Cardiac septum (tissue), 1 donor: ENCODE measurements around the gene COL4A5. TPM values are rescaled to one million over a fixed set of nuclear protein-coding genes. Genes with fewer than 3 reads are reported as not detected.

Source experiments
- DNase-seq: peaks from one replicate; pipeline ENCODE4 v3.0.0-alpha.2; 2020; ENCODE audit warnings: low spot score
- intact Hi-C: fragments of 100-400 bp; cut with DNase I; formaldehyde crosslinking; loops from one replicate; pipeline ENCODE4 v1.14.0; 2022
- total RNA-seq: library from RNA; stranded (reverse); fragmentation: NEBNext Ultra II Directional; extraction: Animal tissue kit (Norgen Biotek cat#: 25700); gene quantifications from one replicate; pipeline ENCODE4 v1.2.1, GENCODE V29; 2021
- donor health status: DM: no; HTN: no; CAD: no.

COL4A5 gene
- total RNA-seq, 1 donor from 2014 or later = 14.0 TPM

- no peak for DNase-seq
- intact Hi-C loops = no loop called here
Measured at GRCh38 chrX:108735091-108735678, 295.5 kb downstream of the COL4A5 start.

- DNase-seq = no peak
- intact Hi-C loops = no loop called here
Measured at GRCh38 chrX:108735679-108736508, 296.3 kb downstream of the COL4A5 start.

- DNase-seq = no peak
- intact Hi-C loops = no loop called here
Measured at GRCh38 chrX:108736509-108737479, 297.2 kb downstream of the COL4A5 start, which contains the start of gene IRS4. TSS of gene IRS4 (minus strand) at chrX:108736563.

GRCh38 chrX:108737754-108738153 is 298.1 kb downstream of the COL4A5 start:
- DNase-seq = no peak
- intact Hi-C loops = no loop called here

GRCh38 chrX:108740299-108740774 is 300.7 kb downstream of the COL4A5 start:
- no peak for DNase-seq
- intact Hi-C loops = no loop called here

Other genes with a start within 250 kb of the COL4A5 start
- gene COL4A6, start 1.4 kb upstream of the COL4A5 start, total RNA-seq = 6.1 TPM